B cell (primary cell): Measurements from ENCODE around the gene PTPRC. TPM values are rescaled to one million over a fixed set of nuclear protein-coding genes. Genes with fewer than 3 reads are reported as not detected.

Experiments
- ATAC-seq: fragments of 200-7000 bp; cut with Tn5 transposase; one replicate; pipeline ENCODE4 v1.10.0; 2021; ENCODE audit warnings: low read depth, mild to moderate bottlenecking, moderate number of reproducible peaks, moderate library complexity
- CTCF ChIA-PET: fragments of 350-600 bp; sonication (Branson Sonifier 250); formaldehyde crosslinking; loops from one replicate; lab custom pipeline; 2021; ENCODE audit warnings: antibody characterized with exemption, inconsistent platforms; lab: Charles Lee
- POLR2A ChIA-PET: fragments of 350-600 bp; sonication (Branson Sonifier 250); formaldehyde crosslinking; loops from one replicate; lab custom pipeline; 2021; ENCODE audit warnings: antibody characterized with exemption; lab: Charles Lee
- DNase-seq: peaks from one replicate; pipeline ENCODE4 v3.0.0; 2013
- H2AFZ ChIP-seq: 2 replicates; pipeline ENCODE4 v1.6.1; 2012; ENCODE audit warnings: mild to moderate bottlenecking, low read depth, low read length; ENCODE audit not compliant: insufficient read depth, poor library complexity, severe bottlenecking
- H3K27ac ChIP-seq, 2 donors: 1 replicate in 1 of 2; 2 replicates in 1 of 2; pipeline ENCODE4 v1.5.1; 2012 to 2013; ENCODE audit warnings: low read length in 2 of 2, mild to moderate bottlenecking in 2 of 2, moderate library complexity in 1 of 2
- H3K27me3 ChIP-seq, 4 experiments: fragments of 200-600 bp in 1 of 4; sonication (generic) in 1 of 4; replicated peaks in 1 of 4; 1 replicate in 2 of 4; 2 replicates in 2 of 4; pipeline versions ENCODE4 v1.6.1 to v1.7.0; 2013 to 2016; ENCODE audit warnings: low read length in 3 of 4, mild to moderate bottlenecking in 2 of 4, mixed read lengths in 1 of 4, moderate library complexity in 1 of 4; ENCODE audit not compliant: insufficient read depth in 4 of 4, control insufficient read depth in 3 of 4; ENCODE audit errors: control extremely low read depth in 1 of 4
- H3K36me3 ChIP-seq, 2 experiments: replicated peaks in 1 of 2; 1 replicate in 1 of 2; 2 replicates in 1 of 2; pipeline versions ENCODE4 v1.6.1 to v1.7.1; 2013; ENCODE audit warnings: low read length in 1 of 2; ENCODE audit not compliant: insufficient read depth in 2 of 2, control insufficient read depth in 1 of 2; ENCODE audit errors: control extremely low read depth in 1 of 2, extremely low read depth in 1 of 2
- H3K4me1 ChIP-seq, 2 donors: fragments of 200-600 bp in 1 of 2; sonication (generic) in 1 of 2; 1 replicate in 1 of 2; 2 replicates in 1 of 2; pipeline versions ENCODE4 v1.5.1 to v1.6.1; 2013 to 2017; ENCODE audit warnings: low read length in 2 of 2; ENCODE audit not compliant: control insufficient read depth in 2 of 2, insufficient read depth in 2 of 2
- H3K4me2 ChIP-seq: replicated peaks from 2 replicates; pipeline ENCODE3; 2012; ENCODE audit warnings: mild to moderate bottlenecking, low read depth, low read length; ENCODE audit not compliant: poor library complexity, severe bottlenecking
- H3K4me3 ChIP-seq, 5 experiments: fragments of 200-600 bp in 1 of 5; sonication (generic) in 1 of 5; 1 replicate in 3 of 5; 2 replicates in 2 of 5; pipeline versions ENCODE4 v1.5.1 to v1.7.0; 2011 to 2016; ENCODE audit warnings: low read length in 4 of 5, mild to moderate bottlenecking in 4 of 5, low read depth in 2 of 5, control low read depth in 1 of 5, moderate library complexity in 1 of 5; ENCODE audit not compliant: insufficient read depth in 1 of 5; ENCODE audit errors: control extremely low read depth in 1 of 5, extremely low read depth in 1 of 5
- H3K79me2 ChIP-seq: fragments of 200-600 bp; sonication (generic); one replicate; pipeline ENCODE4 v1.6.0; 2016; ENCODE audit warnings: low read length; ENCODE audit not compliant: control insufficient read depth, insufficient read depth
- H3K9ac ChIP-seq: fragments of 200-600 bp; sonication (generic); 2 replicates; pipeline ENCODE4 v1.6.1; 2017; ENCODE audit warnings: mild to moderate bottlenecking, low read length, moderate library complexity
- H3K9me3 ChIP-seq, 3 donors: one replicate each; pipeline versions ENCODE4 v1.6.1 to v1.7.1; 2013; ENCODE audit warnings: low read length in 2 of 3; ENCODE audit not compliant: control insufficient read depth in 2 of 3, insufficient read depth in 1 of 3; ENCODE audit errors: control extremely low read depth in 1 of 3
- H4K20me1 ChIP-seq: 2 replicates; pipeline ENCODE4 v1.6.0; 2012; ENCODE audit warnings: mild to moderate bottlenecking, low read length; ENCODE audit not compliant: insufficient read depth, control insufficient read depth, poor library complexity, severe bottlenecking
- H3K27ac Mint-ChIP-seq: one replicate; pipeline ENCODE4 v1.8.0; 2021; ENCODE audit warnings: mixed read lengths
- H3K27me3 Mint-ChIP-seq: one replicate; pipeline ENCODE4 v1.8.0; 2021; ENCODE audit warnings: mixed read lengths
- H3K4me1 Mint-ChIP-seq: one replicate; pipeline ENCODE4 v1.8.0; 2021; ENCODE audit warnings: mixed read lengths
- H3K4me3 Mint-ChIP-seq: one replicate; pipeline ENCODE4 v1.8.0; 2021; ENCODE audit warnings: mixed read lengths
- H3K9me3 Mint-ChIP-seq: one replicate; pipeline ENCODE4 v1.8.0; 2022; ENCODE audit warnings: mixed read lengths; ENCODE audit not compliant: insufficient read depth
- EZH2 ChIP-seq: IDR thresholded peaks from 2 replicates; pipeline ENCODE4 v1.6.1; 2012; ENCODE audit warnings: borderline replicate concordance, low read depth, mild to moderate bottlenecking, moderate library complexity, low read length; ENCODE audit not compliant: insufficient read depth, poor library complexity, severe bottlenecking
- WGBS: methylation state at CpG from one replicate; pipeline ENCODE4 v1.1.5; 2013; ENCODE audit warnings: missing lambda C conversion rate; ENCODE audit not compliant: insufficient coverage; 5-methylcytosine and 5-hydroxymethylcytosine counted together
- intact Hi-C: fragments of 100-400 bp; cut with micrococcal nuclease; formaldehyde crosslinking; loops from one replicate; pipeline ENCODE4 v1.10.0; 2022
- polyA plus RNA-seq: library from polyadenylated mRNA; depleted of rRNA; stranded (reverse); fragments of >200 nt; gene quantifications from 2 replicates; pipeline ENCODE4 v1.2.3, GENCODE V29; 2012
- total RNA-seq, 2 donors: library from RNA; stranded (reverse); fragments of 120-200 nt in 1 of 2; gene quantifications; 1 replicate in 1 of 2; 2 replicates in 1 of 2; pipeline versions ENCODE4 v1.2.3 to v1.2.4, GENCODE V29; 2013 to 2022
- TF ChIP-seq, protein P1 (sequence below): fragments of 200-600 bp; IDR thresholded peaks from one replicate; pipeline ENCODE4 v1.8.0; 2022; ENCODE audit warnings: antibody characterized with exemption, mild to moderate bottlenecking

The PTPRC gene
- total and polyA plus RNA-seq, 2 donors (not counting 1 experiment from before 2014, with no cell fraction given), result 151 to 543 TPM

- H3K9ac ChIP-seq, result peak overlapping the region; percentile 36
- peak overlapping the region in 2 of 5 experiments; percentile 9 to 26 for H3K4me3 ChIP-seq
- no peaks in the 10 kb centered on the region for H3K27me3 ChIP-seq
- intact Hi-C loops, result no loop called here
- Mint-ChIP-seq H3K4me3 (peak overlapping the region; percentile 69), H3K27ac (peak overlapping the region; percentile 99), H3K4me1 (peaks cover 78% of the 10 kb centered on the region), H3K27me3 (no peaks in the 10 kb centered on the region), H3K9me3 (no peaks in the 10 kb centered on the region)
- peaks cover 35% of the 10 kb centered on the region for H3K79me2 ChIP-seq
- peaks cover 0 to 9% (median 0%) of the 10 kb centered on the region in 3 donors for H3K9me3 ChIP-seq
- no peaks in the 10 kb centered on the region for H3K36me3 ChIP-seq
- TF ChIP-seq EZH2, result no peak
- TF ChIP-seq, protein P1, sequence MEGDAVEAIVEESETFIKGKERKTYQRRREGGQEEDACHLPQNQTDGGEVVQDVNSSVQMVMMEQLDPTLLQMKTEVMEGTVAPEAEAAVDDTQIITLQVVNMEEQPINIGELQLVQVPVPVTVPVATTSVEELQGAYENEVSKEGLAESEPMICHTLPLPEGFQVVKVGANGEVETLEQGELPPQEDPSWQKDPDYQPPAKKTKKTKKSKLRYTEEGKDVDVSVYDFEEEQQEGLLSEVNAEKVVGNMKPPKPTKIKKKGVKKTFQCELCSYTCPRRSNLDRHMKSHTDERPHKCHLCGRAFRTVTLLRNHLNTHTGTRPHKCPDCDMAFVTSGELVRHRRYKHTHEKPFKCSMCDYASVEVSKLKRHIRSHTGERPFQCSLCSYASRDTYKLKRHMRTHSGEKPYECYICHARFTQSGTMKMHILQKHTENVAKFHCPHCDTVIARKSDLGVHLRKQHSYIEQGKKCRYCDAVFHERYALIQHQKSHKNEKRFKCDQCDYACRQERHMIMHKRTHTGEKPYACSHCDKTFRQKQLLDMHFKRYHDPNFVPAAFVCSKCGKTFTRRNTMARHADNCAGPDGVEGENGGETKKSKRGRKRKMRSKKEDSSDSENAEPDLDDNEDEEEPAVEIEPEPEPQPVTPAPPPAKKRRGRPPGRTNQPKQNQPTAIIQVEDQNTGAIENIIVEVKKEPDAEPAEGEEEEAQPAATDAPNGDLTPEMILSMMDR, result no peak
- no peak overlapping the region for H2AFZ ChIP-seq
- H3K4me2 ChIP-seq, result peak overlapping the region; percentile 65
- peak overlapping the region; percentile 74 to 94 for H3K27ac ChIP-seq
- peaks cover 59 to 66% of the 10 kb centered on the region in 2 donors for H3K4me1 ChIP-seq
- H4K20me1 ChIP-seq, result no peaks in the 10 kb centered on the region
- ATAC-seq (peak; percentile 28), DNase-seq (peak; percentile 67)
- WGBS, result no CpG with 5 or more reads among the region's 2 CpGs
- ChIA-PET POLR2A (interaction anchor here (0.9 to 4.7 kb wide), 4 partner anchors 17 to 20 kb away, joined by 3 to 87 read pairs (median 4); no protein-coding TSS in a partner anchor), CTCF (interaction anchor here (0.9 to 3.1 kb wide), 6 partner anchors 9 to 20 kb away, joined by 3 to 26 read pairs (median 4); no protein-coding TSS in a partner anchor)
These were observed 36.6 kb upstream of the PTPRC start for GRCh38 chr1:198601936-198602889.
